PFSK-1 (cell line): ENCODE data around the gene CHRNB1.

ENCODE experiments used
- POLR2AphosphoS5 ChIP-seq: IDR thresholded peaks from 2 replicates; pipeline ENCODE4 v1.6.1; 2012; ENCODE audit warnings: low read depth, mild to moderate bottlenecking, control low read depth, low read length, moderate library complexity
- REST ChIP-seq, 2 experiments: IDR thresholded peaks; 2 replicates each; pipeline versions ENCODE4 v1.6.1 to v1.8.0; 2011 to 2012; ENCODE audit warnings: low read depth in 2 of 2, low read length in 2 of 2, control low read depth in 1 of 2, inconsistent platforms in 1 of 2, mild to moderate bottlenecking in 1 of 2, moderate library complexity in 1 of 2; ENCODE audit not compliant: insufficient read depth in 1 of 2
- SIN3A ChIP-seq: IDR thresholded peaks from 2 replicates; pipeline ENCODE4 v1.6.1; 2012; ENCODE audit warnings: mild to moderate bottlenecking, low read length, moderate library complexity, borderline replicate concordance; ENCODE audit not compliant: insufficient read depth

DNA sequence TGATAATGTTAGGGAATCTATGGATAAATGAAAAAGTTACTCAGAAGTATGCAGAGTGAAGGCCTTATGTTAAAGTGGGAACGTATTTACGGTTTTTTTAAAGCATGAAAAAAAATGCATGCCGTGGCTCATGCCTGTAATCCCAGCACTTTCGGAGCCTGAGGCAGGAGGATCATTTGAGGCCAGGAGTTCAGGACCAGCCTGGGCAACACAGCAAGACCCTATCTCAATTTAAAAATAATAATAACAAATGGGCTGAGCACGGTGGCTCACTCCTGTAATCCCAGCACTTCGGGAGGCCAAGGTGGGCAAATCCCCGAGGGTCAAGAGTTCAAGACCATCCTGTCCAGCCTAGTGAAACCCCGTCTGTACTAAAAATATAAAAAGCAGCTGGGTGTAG, 45.3 kb downstream of the CHRNB1 start:
- TF ChIP-seq POLR2AphosphoS5 (no peak), SIN3A (no peak), REST (IDR thresholded peaks at IDR 0.05; ENCODE audit: insufficient read depth in 1 of 2, low read depth in 2 of 2, low read length in 2 of 2) (no peak)
